HepG2 (cell line): ENCODE measurements around the gene TMTC2.

Source experiments
- CBX2 ChIP-seq, 2 experiments: fragments of 200-600 bp in 1 of 2; sonication (generic); formaldehyde crosslinking in 1 of 2; IDR thresholded peaks; 2 replicates each; pipeline versions ENCODE4 v1.7.0 to v1.8.1; 2018 to 2022; ENCODE audit warnings: low read depth in 2 of 2, low read length in 1 of 2, mild to moderate bottlenecking in 1 of 2, missing genetic modification reagents in 1 of 2
- CREM ChIP-seq, 2 experiments: sonication (generic) in 1 of 2; formaldehyde crosslinking in 1 of 2; IDR thresholded peaks; 2 replicates each; pipeline versions ENCODE4 v1.4.0 to v1.6.1; 2016 to 2020; ENCODE audit warnings: antibody characterized with exemption in 1 of 2, mild to moderate bottlenecking in 1 of 2, missing genetic modification reagents in 1 of 2
- NFRKB ChIP-seq: fragments of 450-650 bp; IDR thresholded peaks from 2 replicates; pipeline ENCODE4 v1.6.1; 2017
- NR3C1 ChIP-seq: sonication (generic); formaldehyde crosslinking; IDR thresholded peaks from 2 replicates; pipeline ENCODE4 v1.4.0; 2020; ENCODE audit warnings: missing genetic modification reagents
- POLR2AphosphoS5 ChIP-seq: IDR thresholded peaks from 2 replicates; pipeline ENCODE4 v1.6.1; 2012; ENCODE audit warnings: low read depth, low read length
- SETDB1 ChIP-seq: sonication (generic); formaldehyde crosslinking; IDR thresholded peaks from 2 replicates; pipeline ENCODE4 v1.5.1; 2020; ENCODE audit warnings: missing genetic modification reagents, mild to moderate bottlenecking, borderline replicate concordance
- TCF7L2 ChIP-seq: IDR thresholded peaks from 2 replicates; pipeline ENCODE4 v1.6.1; 2011; ENCODE audit warnings: mild to moderate bottlenecking, low read depth, low read length, moderate library complexity
- ZNF879 ChIP-seq: sonication (generic); formaldehyde crosslinking; IDR thresholded peaks from 2 replicates; pipeline ENCODE4 v1.8.1; 2023; ENCODE audit warnings: missing genetic modification reagents

GRCh38 chr12:83031196-83031595, 344.5 kb downstream of the TMTC2 start:
- TF ChIP-seq NFRKB (no peak), TCF7L2 (no peak), CBX2 (IDR thresholded peaks at IDR 0.05; ENCODE audit: low read depth, low read length) (no peak), CBX2 (CRISPR knock-in tag; IDR thresholded peaks at IDR 0.05; ENCODE audit: low read depth) (no peak), NR3C1 (CRISPR knock-in tag) (no peak), POLR2AphosphoS5 (no peak), CREM (IDR thresholded peaks at IDR 0.05) (no peak), CREM (CRISPR knock-in tag; IDR thresholded peaks at IDR 0.05) (no peak), ZNF879 (CRISPR knock-in tag) (no peak), SETDB1 (CRISPR knock-in tag) (no peak)
